22Rv1 (cell line): ENCODE data around the gene MLNR.

Source experiments
- CTCF ChIP-seq: fragments of 450-650 bp; IDR thresholded peaks from 2 replicates; pipeline ENCODE4 v1.5.1; 2017; ENCODE audit warnings: mild to moderate bottlenecking
- ZFX ChIP-seq: fragments of 450-650 bp; IDR thresholded peaks from 2 replicates; pipeline ENCODE4 v1.6.1; 2017; ENCODE audit warnings: antibody characterized with exemption, borderline replicate concordance

- no peak for TF ChIP-seq CTCF
- no peak for TF ChIP-seq ZFX
These were observed 51.1 kb downstream of the MLNR start for GRCh38 chr13:49271264-49271663.
